ENCODE results near the gene ACTR8. TPM values are rescaled to one million over a fixed set of nuclear protein-coding genes. Genes with fewer than 3 reads are reported as not detected.

The ACTR8 gene
- polyA plus RNA-seq, 3 donors: 8.3 to 12.2 (median 10.7) TPM

GRCh38 chr3:53883008-53883407 is 1.1 kb upstream of the ACTR8 start:
- intact Hi-C loops (cut with micrococcal nuclease): loop anchor here in 1 of 2 donors (10.0 kb wide), 1 partner anchor 138 kb away; no protein-coding TSS in a partner anchor
- H3K4me1 Mint-ChIP-seq: peaks cover 16% of the 10 kb centered on the region
- Histone ChIP-seq H3K4me3 (replicated peaks in 1 of 3; ENCODE audit: low read depth in 2 of 3, low read length in 3 of 3) (no peak overlapping the region), H3K9me3 (replicated peaks in 1 of 2; ENCODE audit: control insufficient read depth in 1 of 2, insufficient read depth in 1 of 2, low read length in 2 of 2) (no peaks in the 10 kb centered on the region), H3K4me2 (replicated peaks; ENCODE audit: extremely low read depth, low read length, poor library complexity, severe bottlenecking) (no peak overlapping the region), H2AFZ (ENCODE audit: insufficient read depth, low read depth, low read length, poor library complexity, severe bottlenecking) (no peak overlapping the region), H3K79me2 (ENCODE audit: insufficient read depth, low read length) (peaks cover 22% of the 10 kb centered on the region), H3K27me3 (ENCODE audit: control insufficient read depth in 2 of 2, insufficient read depth in 2 of 2, low read length in 2 of 2) (no peaks in the 10 kb centered on the region), H3K36me3 (replicated peaks in 1 of 2; ENCODE audit: control insufficient read depth in 1 of 2, insufficient read depth in 2 of 2, low read length in 2 of 2) (peaks cover 44 to 77% of the 10 kb centered on the region in 2 donors), H3K27ac (ENCODE audit: low read depth in 1 of 2, low read length in 2 of 2) (no peak overlapping the region), H3K4me1 (ENCODE audit: control insufficient read depth in 1 of 2, insufficient read depth in 2 of 2, low read length in 2 of 2) (peaks cover 13 to 17% of the 10 kb centered on the region in 2 donors), H3K9ac (ENCODE audit: insufficient read depth, low read length, poor library complexity, severe bottlenecking) (no peak overlapping the region), H4K20me1 (ENCODE audit: insufficient read depth, low read length) (no peaks in the 10 kb centered on the region)
- DNase-seq: no peak
- no peak for TF ChIP-seq CTCF (IDR thresholded peaks at IDR 0.05)
- H3K4me3 Mint-ChIP-seq: no peak overlapping the region
- peak overlapping the region in 2 of 7 donors; percentile 39 to 95 for H3K27ac Mint-ChIP-seq
- H3K36me3 Mint-ChIP-seq: peaks cover 49 to 50% of the 10 kb centered on the region in 2 donors
- H3K27me3 Mint-ChIP-seq (ENCODE audit: low read depth in 3 of 3): peaks cover 0 to 7% (median 2%) of the 10 kb centered on the region in 3 donors
- 98% methylated on average over 4 of the region's 4 CpGs for WGBS (ENCODE audit: insufficient coverage)
- no peaks in the 10 kb centered on the region for H3K9me3 Mint-ChIP-seq

GRCh38 chr3:53880396-53881345 is 1.3 kb downstream of the ACTR8 start:
- WGBS (ENCODE audit: insufficient coverage): 90% methylated on average over 7 of the region's 10 CpGs

More at GRCh38 chr3:53880396-53881345, 1.3 kb downstream of the ACTR8 start:
- peaks cover 13 to 17% of the 10 kb centered on the region in 2 donors for H3K4me1 ChIP-seq (ENCODE audit: control insufficient read depth in 1 of 2, insufficient read depth in 2 of 2, low read length in 2 of 2)
- peak overlapping the region; percentile 97 to 100 for H3K4me3 Mint-ChIP-seq
- H3K9ac ChIP-seq (ENCODE audit: insufficient read depth, low read length, poor library complexity, severe bottlenecking): peak overlapping the region; percentile 79
- peaks cover 49 to 52% of the 10 kb centered on the region in 2 donors for H3K36me3 Mint-ChIP-seq
- peaks cover 16% of the 10 kb centered on the region for H3K4me1 Mint-ChIP-seq
- H3K27me3 Mint-ChIP-seq (ENCODE audit: low read depth in 3 of 3): peaks cover 0 to 7% (median 2%) of the 10 kb centered on the region in 3 donors
- peak overlapping the region in 1 of 2 donors; percentile 84 for H3K27ac ChIP-seq (ENCODE audit: low read depth in 1 of 2, low read length in 2 of 2)
- H3K9me3 Mint-ChIP-seq: no peaks in the 10 kb centered on the region
- peak overlapping the region; percentile 84 for H3K4me2 ChIP-seq (replicated peaks; ENCODE audit: extremely low read depth, low read length, poor library complexity, severe bottlenecking)
- no peaks in the 10 kb centered on the region for H3K27me3 ChIP-seq (ENCODE audit: control insufficient read depth in 2 of 2, insufficient read depth in 2 of 2, low read length in 2 of 2)
- peaks cover 15% of the 10 kb centered on the region for H3K79me2 ChIP-seq (ENCODE audit: insufficient read depth, low read length)
- peak overlapping the region in 6 of 7 donors; percentile 4 to 99 (median 95) for H3K27ac Mint-ChIP-seq
- intact Hi-C loops (cut with micrococcal nuclease): loop anchor here in 1 of 2 donors (10.0 kb wide), 1 partner anchor 136 kb away; no protein-coding TSS in a partner anchor
- no peak for TF ChIP-seq CTCF (IDR thresholded peaks at IDR 0.05)
- H4K20me1 ChIP-seq (ENCODE audit: insufficient read depth, low read length): no peaks in the 10 kb centered on the region
- H3K36me3 ChIP-seq (replicated peaks in 1 of 2; ENCODE audit: control insufficient read depth in 1 of 2, insufficient read depth in 2 of 2, low read length in 2 of 2): peaks cover 62 to 77% of the 10 kb centered on the region in 2 donors
- H3K4me3 ChIP-seq (replicated peaks in 1 of 3; ENCODE audit: low read depth in 2 of 3, low read length in 3 of 3): peak overlapping the region in 2 of 3 experiments; percentile 91 to 96
- DNase-seq: no peak
- no peaks in the 10 kb centered on the region for H3K9me3 ChIP-seq (replicated peaks in 1 of 2; ENCODE audit: control insufficient read depth in 1 of 2, insufficient read depth in 1 of 2, low read length in 2 of 2)
- peak overlapping the region; percentile 87 for H2AFZ ChIP-seq (ENCODE audit: insufficient read depth, low read depth, low read length, poor library complexity, severe bottlenecking)

All from CD14-positive monocyte (primary cell).